Suppressor macrophage treated with lipopolysaccharide for 1 hour (primary cell): ENCODE results near the gene PPP2R3A.
A peak's percentile ranks its signal among the peaks of the same experiment; 100 is the strongest.
"Not testable (repeated sequence)": the region's sequence is repeated elsewhere in the genome, so short reads cannot be mapped to it uniquely, and the experiment has no call there.

Experiments
- DNase-seq, 3 donors: peaks; one replicate each; pipeline ENCODE4 v3.0.0-alpha.2; 2020 to 2022

The PPP2R3A gene

DNA sequence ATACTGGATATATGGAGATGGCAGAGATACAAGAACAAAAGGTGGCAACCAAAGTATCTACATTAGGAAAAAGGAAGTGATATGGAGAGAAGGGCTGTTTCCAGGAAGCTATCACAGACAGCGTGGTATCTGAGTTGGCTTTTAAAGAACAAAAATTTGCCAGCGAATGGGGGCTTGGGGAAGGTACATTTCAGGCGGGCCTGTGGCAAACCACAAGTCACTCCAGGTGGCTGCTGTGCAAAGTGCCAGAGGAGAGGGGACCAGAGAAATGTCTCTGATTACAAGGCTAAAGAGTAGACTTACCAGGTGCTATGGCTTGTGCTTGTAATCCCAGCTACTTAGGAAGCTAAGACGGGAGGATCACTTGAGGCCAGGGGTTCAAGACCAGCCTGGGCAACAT is 139.5 kb downstream of the PPP2R3A start:
- no peak for DNase-seq

DNA sequence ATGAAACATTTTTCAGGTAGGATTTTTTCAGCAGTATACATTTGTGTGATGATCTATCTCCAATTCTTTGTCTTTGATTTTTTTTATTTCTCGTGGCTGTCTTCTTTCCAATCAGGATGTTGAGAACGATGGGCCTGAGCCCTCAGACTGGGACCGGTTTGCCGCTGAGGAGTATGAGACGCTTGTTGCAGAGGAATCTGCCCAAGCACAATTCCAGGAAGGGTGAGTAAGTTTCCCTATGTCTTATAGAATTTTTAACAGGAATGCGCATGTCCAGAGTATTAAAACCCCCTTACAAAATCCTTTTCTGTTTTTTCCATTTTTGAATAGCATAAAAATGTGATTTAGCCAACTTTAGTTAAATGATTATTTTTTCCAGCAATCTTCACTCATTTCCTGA is 140.6 kb downstream of the PPP2R3A start:
- no peak for DNase-seq

DNA sequence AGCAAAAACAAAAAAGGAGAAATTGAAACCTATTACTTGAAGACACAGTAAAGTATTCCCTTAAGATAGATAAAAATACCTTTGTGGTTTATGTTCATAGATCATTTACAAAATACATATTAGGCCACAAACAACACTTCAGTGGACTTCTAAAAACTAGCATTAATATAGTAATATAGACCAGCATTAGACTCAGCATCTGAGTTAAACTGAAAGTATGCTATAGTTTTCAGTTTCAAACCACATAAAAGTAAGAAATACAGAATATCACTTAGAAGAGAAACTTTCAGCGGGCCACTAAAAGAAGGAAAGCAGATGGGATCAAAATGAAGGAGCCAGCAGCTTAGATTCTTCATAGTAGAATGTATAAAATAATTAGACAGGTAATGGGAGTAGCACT is 144.0 kb downstream of the PPP2R3A start:
- DNase-seq: no peak

DNA sequence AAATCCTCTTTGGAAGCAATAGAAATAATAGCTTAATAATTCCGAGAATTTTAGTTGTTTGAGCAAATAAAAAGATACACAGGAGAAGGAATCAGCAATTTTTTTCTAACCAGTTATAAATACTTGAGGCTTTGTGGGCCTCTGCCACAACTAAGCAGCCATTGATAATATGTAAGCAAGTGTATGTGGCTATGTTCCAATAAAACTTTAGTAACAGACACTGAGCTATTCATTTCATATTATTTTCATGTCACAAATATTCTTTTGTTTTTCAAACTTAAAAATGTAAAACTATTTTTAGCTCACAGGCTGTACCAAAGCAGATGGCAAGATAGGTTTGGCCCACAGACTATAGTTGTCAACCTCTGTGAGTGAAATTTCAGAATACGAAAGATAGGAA is 145.0 kb downstream of the PPP2R3A start:
- no peak for DNase-seq

DNA sequence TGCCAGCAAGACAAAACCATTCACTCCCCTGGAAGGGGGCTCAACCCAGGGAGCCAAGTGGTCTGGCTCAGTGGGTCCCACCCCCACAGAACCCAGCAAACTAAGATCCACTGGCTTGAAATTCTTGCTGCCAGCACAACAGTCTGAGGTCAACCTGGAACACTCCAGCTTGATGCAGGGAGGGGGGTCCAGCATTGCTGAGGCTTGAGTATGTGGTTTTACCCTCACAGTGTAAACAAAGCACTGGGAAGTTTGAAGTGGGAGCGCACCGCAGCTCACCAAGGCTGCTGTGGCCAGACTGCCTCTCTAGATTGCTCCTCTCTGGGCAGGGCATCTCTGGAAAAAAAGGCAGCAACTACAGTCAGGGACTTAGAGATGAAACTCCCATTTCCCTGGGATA is 148.9 kb downstream of the PPP2R3A start:
- no peak for DNase-seq

DNA sequence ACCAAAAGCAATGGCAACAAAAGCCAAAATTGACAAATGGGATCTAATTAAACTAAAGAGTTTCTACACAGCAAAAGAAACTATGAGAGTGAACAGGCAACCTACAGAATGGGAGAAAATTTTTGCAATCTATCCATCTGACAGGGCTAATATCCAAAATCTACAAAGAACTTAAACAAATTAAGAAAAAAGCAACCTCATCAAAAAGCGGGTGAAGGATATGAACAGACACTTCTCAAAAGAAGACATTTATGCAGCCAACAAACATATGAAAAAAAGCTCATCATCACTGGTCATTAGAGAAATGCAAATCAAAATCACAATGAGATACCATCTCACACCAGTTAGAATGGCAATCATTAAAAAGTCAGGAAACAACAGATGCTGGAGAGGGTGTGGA is 153.8 kb downstream of the PPP2R3A start:
- not testable (repeated sequence) for DNase-seq

DNA sequence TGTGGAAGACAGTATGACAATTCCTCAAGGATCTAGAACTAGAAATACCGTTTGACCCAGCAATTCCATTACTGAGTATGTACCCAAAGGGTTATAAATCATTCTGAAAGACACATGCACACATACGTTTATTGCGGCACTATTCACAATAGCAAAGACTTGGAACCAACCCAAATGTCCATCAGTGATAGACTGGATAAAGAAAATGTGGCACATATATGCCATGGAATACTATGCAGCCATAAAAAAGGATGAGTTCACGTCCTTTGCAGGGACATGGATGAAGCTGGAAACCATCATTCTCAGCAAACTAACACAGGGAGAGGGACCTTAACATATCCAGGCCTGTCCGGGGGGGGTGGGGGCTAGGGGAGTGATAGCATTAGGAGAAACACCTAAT is 154.3 kb downstream of the PPP2R3A start:
- DNase-seq: not testable (repeated sequence)

DNA sequence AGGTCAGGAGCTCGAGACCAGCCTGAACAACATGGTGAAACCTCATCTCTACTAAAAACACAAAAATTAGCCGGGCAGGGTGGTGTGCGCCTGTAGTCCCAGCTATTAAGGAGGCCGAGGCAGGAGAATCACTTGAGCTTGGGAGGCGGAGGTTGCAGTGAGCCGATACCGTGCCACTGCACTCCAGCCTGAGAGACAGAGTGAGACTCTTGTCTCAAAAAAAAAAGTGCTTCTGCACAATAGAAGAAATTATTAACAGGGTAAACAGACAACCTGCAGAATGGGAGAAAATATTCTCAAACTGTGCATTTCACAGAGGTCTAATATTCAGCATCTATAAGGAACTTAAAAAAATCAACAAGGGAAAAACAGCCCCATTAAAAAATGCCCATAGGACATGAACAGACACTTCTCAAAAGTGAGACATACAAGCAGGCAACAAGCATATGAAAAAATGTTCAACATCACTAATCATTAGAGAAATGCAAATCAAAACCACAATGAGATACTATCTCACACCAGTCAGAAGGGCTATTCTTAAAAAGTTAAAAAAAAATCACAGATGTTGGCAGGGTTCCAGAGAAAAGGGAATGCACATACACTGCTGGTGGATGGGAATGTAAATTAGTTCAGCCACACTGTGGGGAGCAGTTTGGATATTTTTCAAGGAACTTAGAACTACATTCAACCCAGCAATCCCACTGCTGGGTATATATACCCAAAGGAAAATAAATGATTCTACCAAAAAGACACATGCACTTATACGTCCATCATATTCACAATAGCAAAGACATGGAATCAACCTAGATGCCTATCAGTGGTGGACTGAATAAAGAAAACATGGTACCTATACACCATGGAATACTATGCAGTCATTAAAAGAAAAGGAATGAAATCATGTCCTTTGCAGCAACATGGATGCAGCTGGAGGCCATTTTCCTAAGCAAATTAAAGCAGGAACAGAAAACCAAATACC is 155.1 kb downstream of the PPP2R3A start:
- no peak for DNase-seq

DNA sequence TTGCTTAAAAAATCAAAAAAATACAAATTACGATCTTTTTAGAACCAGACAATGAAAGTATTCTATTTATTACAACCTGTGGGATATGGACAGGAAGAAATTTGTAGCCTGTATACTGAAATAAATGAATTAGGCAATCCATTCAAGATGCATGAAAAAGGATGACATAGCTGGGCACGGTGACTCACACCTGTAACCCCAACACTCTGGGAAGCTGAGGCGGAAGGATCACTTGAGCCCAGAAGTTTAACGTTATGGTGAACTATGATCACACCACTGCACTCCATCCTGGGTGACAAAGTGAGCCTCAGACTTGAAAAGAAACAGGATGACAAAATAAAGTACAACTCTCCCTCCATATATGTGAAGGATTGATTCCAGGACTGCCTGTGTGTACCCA is 156.5 kb downstream of the PPP2R3A start:
- DNase-seq: no peak

DNA sequence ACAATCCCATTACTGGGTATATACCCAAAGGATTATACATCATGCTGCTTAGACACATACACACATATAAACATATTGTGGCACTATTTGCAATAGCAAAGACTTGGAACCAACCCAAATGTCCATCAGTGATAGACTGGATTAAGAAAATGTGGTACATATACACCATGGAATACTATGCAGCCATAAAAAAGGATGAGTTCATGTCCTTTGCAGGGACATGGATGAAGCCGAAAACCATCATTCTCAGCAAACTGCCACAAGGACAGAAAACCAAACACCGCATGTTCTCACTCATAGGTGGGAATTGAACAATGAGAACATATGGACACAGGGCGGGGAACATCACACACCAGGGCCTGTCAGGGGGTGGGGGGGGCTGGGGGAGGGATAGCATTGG is 166.1 kb downstream of the PPP2R3A start:
- not testable (repeated sequence) for DNase-seq

DNA sequence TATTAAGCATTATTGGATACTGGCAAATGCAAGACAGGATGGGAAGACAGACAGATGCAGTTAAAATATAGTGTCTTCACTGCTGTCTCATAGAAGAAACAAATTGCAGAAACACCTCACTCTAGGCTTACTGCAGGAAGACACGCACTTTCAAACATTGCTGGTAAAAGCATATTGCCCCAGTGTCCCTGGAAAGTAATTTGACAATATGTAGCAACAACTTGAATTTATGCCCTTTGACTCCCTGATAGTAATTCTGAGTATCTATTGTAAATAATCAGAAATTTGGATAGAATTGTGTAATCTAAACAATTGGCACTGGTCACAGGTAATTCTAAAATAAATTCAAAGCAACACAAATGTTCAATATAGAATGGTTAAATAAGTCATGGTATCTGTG is 168.6 kb downstream of the PPP2R3A start:
- DNase-seq: no peak

DNA sequence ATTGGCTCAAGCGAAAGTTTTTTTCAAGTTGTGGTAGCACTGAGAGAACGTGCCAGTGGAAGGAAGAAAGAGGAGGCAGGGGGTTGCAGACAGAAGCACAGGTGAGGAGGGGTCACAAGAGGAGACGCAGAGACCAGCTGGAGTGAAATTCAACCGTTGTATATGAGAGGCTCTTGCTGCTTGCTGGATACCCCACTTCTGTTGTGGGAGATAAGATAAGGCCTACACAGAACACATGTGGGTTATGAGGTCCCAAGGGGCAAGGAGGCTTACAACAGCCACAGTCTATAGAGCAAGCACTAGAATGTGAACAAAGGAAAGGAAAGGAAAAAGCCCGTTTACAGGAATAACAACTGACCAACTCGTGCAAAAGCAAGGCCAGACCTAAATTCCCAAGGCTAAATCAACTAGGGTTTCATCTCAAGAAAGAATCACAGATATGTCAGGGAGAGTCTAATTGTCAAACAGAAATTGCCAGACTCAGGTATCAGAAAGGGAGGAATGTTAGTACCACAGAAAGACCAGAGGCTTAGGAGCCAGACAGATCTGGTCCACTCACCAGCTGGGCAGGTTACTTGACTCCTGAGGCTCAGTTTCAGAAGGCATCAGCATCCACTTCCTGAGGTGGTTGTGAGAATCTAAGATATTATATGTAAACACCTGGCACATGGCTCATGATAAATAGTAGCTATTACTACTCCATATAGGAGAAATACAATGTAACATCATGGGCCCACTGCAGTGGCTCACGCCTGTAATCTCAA is 169.7 kb downstream of the PPP2R3A start:
- DNase-seq: no peak

DNA sequence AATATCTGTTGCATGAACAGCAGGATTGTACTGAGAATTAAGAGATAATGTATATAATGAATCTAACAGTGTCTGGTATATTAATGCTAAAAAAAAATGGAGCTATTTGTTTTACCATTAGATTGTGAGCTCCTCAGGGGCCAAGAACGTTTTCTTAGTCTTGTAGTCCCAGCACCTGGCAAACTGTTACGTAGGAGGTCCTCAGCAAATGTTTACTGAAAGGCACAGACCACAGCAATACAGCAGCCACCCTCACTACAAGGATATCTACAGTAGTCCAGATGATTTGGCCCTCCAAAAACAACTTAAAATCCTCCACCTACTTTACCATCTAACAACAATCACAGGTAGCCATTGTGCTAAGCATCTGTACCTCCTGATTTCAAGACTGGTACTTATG is 170.9 kb downstream of the PPP2R3A start:
- DNase-seq: no peak

DNA sequence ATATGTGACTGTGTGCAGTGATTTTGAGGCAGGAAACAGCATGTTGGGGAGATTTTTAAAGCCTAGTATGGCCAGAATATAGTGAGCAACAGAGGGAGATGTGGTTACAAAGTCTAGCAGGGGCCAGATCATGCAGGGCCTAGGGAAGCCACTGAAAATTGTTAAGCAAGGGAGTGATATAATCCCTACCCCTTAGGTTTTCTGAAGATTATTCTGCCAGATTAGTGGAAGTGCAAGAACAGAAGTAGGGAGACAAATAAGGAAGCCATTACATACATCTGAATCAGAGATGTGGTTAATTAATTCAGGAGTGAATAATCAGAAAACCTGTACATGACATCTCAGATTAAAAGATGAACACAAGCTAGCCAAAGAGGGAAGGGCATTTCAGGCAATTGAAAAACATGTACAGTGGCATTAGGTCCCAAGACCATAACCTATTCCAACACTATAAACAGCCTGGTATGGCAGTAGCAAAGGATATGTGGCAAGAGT is 175.8 kb downstream of the PPP2R3A start:
- no peak for DNase-seq

DNA sequence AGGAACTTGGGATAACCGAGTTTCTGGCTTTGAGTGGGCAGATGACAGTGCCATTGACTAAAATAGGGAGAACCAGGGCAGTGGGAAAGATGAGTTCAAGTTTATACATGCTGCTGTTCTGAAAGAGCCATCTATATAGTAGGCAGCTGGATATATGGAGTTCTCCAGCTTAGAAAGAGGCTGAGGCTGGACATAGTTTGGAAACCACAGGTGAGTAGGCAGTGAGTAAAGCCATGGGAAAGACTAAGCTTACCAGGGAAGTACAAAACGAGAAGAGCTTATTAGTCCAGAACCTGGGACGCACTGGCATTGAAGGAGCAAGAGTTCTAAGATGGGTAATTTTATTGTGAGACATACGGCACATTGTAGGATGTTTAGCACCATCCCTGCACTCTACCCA is 176.4 kb downstream of the PPP2R3A start:
- DNase-seq: peak; percentile 36 to 45 (median 37)

DNA sequence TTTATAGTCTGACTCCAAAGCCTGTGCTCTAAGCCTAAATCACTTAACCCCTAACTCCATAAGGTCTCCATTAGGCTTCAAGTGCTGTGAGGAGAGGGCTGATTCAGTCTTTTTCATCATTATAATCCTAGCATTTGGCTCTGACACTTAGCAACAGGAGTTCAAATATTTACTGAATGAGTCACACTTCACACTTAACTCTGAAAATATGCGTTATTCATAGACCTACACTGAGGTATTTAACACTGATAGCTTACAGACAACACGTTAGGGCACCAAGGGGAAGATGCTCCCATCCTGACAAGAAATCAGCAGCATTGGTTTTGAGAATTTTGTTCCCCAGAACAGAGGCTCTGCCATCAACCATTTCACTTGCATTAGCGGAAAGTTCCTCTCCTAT is 177.1 kb downstream of the PPP2R3A start:
- DNase-seq: no peak

DNA sequence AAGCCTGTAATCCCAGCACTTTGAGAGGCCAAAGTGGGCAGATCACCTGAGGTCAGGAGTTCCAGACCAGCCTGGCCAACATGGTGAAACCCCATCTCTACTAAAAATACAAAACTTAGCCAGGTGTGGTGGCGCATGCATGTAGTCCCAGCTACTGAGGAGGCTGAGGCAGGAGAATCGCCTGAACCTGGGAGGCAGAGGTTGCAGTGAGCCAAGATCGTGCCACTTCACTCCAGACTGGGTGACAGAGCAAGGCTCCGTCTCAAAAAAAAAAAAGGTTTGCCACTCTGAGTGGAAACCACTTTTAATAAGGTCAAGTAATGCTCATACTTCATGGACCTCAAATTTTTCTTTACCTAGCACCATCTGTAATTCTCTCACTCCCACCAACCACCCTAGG is 178.9 kb downstream of the PPP2R3A start:
- DNase-seq: not testable (repeated sequence)

DNA sequence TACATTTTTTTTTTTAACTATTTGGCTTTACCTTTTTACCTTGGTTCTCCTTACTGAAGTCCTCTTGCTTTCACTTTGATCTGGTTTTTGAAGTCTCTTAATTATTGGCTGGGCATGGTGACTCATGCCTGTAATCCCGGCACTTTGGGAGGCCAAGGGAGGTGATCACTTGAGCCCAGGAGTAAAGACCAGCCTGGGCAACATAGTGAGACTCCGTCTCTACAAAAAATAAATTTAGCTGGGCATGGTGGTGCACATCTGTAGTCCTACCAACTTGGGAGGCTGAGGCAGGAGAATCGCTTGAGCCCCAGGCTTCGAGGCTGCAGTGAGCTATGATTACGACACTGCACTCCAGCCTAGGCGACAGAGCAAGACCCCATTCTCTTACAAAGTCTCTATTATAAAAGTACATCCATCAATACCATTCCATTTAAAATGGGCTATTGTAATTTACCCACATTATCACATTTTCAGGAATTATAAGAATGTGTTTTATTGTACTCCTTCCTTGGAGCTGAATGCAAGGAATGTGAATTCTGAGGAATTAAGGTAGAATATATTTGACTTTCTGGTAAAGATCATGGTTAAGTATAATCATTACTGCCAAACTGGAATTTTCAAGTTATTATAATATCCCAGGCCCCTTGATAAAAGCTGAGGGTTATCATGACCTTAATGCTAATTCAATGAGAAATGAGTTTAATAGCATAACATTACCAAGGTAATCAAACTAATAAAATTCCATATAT is 181.6 kb downstream of the PPP2R3A start:
- DNase-seq: no peak

DNA sequence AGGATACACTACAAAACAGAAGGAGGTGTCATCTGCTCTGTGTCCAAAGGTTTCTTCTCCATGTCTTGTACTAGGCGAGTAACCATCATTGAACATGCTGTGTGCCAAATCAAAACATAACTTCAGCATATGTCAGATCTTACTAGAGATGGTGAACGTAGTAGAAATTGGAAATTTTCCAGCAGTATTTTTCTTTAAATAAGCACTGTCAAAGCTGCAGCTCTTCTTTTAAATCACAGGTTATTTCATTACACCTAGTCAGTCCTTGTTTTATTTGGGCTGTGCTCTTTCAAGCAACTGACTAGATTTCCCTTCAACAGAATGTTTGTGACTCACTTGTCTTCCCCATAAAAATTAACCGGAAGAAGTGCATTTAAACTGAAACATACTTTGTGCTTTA is 184.1 kb downstream of the PPP2R3A start:
- no peak for DNase-seq

DNA sequence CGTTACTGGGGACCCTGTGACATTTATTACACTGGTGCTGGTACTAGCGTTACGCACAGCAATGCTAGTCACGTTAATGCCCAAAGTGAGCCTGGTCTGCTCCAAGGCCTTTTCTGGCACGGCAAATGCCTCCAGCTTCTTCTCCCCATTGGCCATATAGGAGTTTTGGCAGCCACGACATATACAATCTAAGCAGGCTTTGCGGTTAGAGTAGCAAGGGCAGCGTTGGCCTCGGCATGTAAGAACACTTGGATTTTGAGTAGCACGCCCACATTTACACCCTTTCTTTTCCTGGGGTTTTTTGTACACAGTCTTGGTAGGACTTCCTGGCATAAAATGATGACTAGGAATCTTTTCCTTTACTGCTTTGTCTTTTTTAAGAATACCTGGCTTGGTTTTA is 185.7 kb downstream of the PPP2R3A start:
- DNase-seq: no peak

DNA sequence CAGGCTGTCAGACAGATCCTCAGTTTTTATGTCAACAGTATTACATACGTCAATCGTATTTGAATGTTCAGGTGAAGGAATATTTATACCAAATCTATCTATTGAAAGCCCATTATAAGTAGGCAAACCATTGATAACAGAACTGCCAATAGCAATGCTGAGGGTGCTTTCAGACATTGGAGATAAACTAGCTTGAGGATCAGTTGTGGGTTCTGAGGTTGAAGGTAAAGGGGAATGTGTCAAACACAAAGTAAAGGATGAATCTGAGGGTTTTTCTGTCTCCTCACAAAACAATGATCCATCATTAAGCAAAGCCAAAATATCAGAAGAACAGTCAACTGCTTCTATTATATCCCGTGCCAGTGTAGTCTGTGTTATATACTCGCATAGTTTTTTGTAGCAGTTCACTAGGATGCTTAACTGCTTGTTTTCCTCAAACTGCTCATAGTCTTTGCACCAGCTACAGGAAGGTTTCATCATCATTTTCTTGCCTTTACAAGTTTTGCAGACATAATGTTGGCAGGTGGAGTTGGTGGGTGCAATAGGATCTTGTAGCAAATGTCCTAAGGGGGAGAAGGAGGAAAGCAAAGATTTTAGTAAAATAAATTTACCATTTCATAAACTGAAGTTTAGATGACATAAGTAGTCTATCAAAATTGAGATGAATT is 186.8 kb downstream of the PPP2R3A start:
- DNase-seq: no peak

DNA sequence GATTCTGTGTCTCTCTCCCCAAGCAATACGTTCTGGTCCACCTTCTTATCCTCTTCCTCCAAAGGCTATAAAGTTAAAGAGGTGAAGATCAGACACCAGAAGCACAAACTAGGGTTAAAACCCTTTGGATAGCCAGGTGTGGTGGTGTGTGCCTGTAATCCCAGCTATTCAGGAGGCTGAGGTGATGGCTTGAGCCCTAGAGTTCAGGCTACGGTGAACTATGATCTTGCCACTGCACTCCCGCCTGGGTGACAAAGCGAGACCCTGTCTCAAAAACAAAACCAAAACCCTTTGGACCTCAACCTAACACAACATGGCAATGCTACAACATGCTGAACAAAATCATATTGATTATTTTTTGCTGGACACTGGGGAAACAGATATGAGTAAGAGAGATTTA is 187.4 kb downstream of the PPP2R3A start:
- no peak for DNase-seq

DNA sequence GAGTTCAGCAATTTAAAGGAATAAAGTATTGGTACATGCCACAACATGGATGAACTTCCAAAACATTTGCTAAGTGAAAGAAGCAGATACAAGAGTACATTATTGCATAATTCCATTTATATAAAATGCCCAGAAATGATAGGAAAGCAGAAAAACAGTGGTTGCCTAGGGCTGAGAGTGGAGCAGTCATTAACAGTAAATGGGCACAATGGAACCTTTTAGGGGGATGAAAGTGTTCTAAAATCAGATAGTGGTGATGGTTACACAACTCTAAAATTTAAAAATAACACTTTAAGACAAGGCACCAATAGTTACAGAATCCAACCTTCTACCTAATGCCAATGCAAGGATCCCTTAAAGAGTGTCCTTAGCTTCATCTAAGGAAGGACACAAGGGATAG is 196.0 kb downstream of the PPP2R3A start:
- DNase-seq: no peak
